ENCODE data around the gene ZNF664.

The ZNF664 gene

DNA sequence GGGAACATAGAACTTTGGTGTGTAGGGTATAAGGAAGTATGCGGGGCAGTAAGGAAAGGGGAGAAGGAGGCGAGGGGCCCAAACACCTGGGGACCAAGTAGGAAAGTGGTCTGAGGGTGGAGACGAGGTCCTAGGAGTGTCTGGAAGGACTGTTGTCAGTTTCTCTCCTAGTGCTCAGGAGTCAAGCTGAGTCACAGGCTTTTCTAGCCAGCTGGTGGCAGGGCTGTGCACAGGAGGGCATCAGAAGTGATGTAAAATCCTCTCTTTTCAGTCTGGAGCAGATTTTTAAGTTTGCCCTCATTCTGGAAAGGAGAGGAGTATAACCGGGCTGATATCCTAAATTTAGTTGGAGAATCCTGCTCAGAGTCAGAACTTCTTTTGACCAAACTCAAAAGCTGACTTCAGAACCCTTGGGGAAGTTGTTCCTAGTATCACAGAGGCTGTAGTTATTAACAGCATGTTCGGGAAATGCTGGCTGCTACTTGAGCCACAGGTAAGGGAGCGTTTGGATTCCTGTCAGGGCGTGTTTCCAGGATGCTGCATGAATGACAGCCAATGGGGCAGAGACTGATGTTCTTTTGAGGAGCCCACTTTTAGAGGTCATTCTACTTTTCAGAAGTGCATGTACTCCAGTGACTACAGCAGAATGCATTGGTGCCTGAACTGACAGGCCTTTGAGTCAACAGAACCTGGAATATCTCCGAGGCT lies 19.3 kb downstream of the ZNF664 start:
- DNase-seq: no peak

DNA sequence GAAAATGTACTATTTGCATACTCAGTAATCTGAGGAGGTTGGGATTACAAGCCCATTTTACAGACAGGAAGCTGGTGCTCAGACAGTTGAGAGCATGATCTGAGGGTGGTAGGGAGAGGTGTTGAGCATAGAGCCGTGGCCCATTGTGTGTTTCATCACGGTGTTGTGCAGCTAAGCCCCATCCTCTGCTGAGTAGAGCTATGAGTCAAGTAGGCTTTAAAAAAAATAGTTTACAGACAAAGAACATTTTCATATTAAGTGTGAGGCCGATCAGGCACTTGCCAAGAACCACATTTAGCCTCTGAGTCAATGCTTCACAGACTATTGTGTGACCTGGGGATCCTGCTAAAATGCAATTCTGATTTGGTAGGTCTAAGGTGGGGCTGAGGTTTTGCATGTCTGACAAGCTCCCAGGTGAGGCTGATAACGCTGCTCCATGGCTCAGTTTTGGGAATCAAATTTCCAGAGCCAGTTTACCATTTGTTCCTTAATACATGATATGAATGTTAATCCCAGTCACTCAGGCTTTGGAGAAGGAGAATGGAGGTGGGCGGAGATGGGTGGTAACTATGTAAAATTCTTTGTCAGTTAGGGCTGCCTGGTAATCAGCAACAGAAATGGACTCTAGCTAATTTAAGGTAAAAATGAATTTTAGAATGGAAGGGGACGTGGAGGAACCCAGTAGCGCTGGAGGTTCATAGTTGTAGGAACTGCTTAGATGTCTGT lies 22.2 kb downstream of the ZNF664 start:
- DNase-seq: no peak

DNA sequence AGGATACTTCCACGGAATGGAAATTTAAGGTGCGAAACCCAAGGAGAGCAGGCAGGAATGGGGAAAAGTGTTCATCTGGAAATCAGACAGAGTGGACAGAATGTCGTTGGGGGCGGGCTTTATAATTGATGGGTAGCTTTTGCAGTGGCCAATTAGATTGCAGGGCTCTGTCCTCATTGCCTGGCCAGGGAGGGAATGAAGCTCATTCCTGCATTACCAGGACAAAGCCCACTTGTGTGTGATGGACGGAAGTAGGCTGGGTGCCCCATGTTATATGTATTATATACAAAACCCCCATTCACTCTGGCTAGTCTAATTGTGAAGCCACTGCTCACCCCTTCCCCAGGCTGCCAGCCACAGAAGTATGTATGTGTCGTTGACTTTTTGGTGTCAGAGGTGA lies 23.6 kb downstream of the ZNF664 start:
- DNase-seq: no peak

DNA sequence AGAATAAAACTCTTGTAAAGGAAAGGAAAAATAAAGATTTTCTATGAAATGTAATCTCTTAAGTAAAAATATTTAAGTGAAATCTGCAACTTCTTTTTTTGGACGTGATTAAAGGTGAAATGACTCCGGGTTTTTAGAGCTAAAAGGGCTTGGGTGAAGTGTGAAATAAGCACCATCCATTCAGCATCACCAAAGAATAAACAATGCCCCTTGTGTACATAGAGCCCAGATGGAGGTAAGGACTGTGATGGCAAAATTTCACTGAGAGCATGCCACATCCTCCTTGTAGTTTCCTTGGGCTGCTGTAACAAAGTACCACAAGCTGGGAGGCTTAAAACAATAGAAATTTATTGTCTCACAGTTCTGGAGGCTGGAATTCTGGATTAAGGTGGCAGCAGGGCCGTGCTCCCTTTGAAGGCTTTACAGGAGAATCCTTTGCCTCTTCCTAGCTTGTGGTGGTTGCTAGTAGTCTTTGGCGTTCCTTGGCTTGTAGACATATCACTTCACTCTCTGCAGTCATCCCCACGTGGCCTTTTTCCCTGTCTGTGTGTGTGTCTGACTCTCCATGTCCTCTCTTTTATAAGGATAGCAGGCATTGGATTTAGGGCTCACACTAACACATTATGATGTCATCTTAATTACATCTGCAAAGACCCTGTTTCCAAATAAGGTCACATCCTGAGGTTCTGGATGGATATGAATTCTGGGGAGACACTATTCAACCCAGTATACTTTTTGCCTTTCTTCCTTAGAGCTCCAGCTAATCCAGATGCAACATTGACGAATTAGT lies 24.2 kb downstream of the ZNF664 start:
- no peak for DNase-seq

DNA sequence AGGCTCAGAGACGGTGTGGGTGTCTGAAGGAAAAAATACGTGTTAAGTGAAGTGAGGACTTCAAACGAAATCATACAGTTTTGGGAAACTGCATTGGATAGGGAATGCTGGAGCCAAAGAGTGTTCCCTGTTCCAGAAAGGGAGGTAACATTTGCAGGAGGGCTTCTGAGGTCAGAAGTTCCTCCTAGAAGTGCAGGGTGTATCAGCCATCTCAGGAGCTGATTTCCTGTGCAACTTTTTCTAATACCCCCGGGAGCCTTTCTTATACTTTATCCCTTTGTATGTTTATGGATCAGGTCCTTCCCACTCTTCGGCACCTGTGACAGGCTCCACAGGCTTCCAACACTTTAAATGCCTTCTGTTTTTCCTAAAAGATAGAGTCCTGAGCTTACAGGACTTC lies 24.9 kb downstream of the ZNF664 start:
- no peak for DNase-seq

DNA sequence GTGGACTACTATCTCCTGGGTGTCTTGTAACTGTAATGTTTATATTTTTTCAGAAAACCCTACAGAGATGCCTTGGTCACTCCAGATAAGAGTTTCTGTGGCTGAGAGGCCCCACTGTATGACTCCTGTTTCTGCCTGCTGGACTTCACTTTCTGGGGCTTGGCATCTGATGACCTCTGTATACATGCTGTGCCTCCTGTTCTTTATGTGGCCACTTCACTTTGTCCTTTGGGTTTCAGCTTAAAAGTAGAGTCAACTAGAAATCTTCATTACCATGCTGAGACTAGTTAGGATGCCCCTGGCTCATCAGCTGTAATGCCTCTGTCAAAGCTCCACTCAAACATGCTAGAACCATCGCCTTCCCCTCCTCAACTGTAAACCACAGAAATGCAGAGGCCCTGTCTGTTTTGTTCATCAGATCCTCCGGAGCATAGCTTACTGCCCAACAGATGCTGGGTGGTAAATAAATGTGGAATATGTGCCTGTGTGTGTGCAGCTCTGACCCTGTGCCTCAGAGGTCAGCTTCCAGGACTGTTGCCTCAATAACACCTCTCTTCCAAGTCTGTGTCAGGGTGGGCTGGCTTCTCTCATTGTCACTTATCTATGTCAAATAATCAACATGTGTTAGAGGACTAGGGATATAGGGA lies 25.5 kb downstream of the ZNF664 start:
- no peak for DNase-seq

DNA sequence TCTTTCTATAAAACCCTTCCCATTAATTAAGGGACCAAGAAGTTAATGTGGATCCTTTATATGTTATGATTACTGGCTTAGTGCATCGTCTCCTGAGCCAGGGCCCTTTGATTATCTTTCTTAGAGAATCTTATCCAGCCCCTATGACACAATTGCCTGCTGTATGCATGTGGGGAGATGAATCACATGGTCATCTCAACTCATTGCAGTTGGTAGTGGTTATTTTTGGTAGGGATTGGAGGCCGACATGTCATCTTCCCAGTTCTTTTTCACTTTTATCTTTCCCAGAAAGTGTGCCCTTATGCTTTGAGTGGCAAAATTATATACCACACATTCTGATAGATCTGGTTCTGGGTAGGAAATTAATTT lies 26.0 kb downstream of the ZNF664 start:
- no peak for DNase-seq

DNA sequence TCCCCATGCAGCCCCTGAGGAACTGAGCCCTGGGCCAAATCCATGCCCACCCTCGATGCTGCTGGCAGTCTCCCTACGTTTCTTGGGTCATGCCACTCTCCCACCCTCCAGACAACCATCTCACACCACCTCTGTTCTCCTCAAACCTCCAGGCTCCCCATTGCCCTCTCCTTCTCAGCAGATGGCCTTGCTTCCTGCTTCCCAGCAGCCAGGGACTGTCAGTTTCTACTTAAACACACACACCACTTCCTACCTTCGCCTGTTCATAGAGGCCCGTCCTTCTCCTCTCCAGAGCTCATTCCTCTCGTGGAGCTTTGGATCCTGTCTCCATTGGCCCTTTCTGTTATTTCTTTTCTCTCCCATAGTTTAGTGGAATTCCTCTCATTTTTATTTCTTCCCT lies 27.1 kb downstream of the ZNF664 start:
- no peak for DNase-seq

DNA sequence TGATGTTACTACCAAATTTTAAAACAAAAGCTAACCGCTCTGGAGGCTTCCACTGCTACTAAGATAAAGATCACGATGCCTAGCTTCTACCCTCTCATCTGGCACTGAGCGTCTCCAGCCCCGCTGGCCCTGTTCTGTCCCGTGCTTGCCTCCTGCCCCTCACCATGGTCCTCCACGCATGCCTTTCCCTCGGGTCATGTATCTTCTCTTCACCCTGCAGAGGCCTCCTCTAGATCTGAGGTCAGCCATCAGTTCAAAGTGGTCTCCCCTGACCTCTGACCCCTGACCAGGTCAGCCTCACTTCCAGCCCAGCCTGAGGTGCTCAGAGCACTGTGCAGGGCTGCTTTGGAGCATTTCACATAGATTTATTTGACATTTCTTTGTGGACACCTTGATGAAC lies 28.3 kb downstream of the ZNF664 start:
- no peak for DNase-seq

DNA sequence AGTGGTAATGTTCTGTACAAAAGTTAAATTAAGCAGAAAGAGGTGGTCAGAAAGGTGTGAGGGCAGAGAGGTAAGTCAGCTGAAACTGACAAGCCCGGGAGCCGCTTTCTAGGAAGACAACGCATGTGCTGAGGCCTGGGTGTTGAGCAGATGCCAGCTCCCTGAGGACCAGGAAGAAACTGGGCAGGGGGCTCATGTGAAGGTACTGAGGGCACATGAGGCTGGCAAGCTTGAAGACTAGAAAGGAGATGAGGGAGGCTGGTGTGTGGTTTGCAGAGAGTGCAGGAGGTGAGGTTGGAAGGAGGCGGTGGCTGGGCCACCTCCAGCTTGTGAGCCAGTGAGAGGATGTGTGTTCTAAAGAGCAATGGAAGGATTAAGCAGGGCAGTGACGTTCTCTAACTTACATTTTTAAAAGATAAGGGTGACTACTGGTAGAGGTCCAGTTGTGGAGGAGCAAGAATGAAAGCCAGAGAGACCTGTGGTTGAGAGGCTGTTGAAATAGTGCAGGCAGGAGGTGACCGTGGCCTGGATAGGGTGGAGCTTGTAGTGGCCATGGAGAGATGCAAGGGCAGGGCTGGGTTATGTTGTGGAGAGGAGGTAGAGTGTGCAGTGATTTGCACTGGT lies 29.1 kb downstream of the ZNF664 start:
- DNase-seq: no peak

DNA sequence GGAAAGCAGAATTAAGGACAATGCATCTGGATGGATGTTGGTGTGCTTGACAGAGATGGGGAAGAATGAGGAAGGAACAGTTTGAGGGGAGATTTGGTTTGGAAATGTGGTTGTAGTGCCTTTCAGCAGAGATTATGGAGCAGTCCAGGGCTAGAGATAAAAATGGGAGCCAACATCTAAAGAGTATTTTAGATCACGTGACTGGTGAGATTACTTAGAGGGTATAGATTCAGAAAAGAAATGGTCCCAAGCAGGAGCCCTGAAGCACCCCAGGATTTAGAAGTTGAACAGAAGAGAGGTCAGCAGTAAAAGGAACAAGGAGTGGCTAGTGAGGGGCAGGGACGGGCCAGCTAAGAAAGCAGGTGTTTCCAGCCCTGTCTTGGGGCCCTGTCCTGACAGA lies 29.6 kb downstream of the ZNF664 start:
- no peak for DNase-seq

DNA sequence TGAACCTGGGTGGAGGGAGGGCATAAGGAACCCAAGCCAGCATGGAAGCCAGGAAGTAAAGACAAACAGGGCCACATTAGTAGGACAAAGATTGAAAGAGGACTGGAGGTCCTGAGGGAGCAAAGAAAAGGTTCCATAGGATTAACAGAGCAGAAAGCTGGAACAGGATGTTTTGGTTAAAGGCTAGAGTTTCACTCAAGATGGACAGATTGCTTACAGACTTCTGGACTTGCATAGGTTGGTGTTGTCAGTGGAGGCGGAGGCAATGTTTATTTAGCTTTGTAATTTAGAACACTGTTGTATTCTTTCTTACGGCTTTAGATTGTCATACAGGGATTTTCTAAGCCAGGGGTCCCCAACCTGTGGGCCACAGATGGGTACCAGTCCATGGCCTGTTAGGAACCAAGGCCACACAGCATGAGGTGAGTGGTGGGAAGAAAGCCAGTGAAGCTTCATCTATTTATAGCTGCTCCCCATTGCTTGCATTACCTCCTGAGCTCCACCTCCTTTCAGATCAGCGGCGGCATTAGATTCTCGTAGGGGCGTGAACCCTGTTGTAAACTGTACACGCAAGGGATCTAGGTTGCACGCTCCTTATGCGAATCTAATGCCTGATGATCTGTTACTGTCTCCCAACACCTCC lies 31.3 kb downstream of the ZNF664 start:
- no peak for DNase-seq

DNA sequence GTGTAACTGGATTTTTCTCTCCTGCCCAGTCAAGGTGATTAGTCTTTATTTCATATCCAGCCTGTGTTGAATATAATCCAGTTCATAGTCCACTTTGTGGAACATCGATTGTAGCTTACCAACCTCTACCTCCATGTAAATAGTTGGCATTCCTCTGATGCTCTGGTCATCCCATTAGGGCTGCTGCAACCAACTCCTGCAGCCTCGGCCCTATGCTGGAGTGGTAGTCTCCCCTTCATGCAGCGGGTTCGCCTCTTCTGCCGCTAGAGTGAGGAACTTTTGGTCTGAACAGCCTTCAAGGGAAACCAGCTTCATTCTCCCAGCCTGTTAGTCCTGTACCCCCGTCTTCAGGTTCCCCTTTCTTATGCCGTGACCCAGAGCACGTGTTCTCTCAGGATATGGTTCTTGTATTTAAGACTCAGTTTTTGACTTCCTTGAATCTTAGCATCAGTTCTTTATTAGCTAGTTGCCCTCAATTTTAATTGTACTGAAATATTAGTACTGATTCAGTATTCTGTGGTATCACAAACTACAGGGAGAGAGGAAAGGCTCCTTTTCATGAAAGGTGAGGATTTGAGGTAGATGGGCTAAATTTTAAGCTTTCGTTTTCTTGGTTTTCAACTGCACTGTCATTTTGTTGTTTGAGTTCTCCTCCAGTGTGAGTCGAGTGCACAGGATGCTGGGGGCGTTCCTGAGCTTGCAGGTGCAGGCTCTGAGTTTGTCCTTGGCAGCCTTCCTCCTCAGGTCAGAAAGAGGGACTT lies 33.2 kb downstream of the ZNF664 start:
- peak; percentile 7 for DNase-seq

DNA sequence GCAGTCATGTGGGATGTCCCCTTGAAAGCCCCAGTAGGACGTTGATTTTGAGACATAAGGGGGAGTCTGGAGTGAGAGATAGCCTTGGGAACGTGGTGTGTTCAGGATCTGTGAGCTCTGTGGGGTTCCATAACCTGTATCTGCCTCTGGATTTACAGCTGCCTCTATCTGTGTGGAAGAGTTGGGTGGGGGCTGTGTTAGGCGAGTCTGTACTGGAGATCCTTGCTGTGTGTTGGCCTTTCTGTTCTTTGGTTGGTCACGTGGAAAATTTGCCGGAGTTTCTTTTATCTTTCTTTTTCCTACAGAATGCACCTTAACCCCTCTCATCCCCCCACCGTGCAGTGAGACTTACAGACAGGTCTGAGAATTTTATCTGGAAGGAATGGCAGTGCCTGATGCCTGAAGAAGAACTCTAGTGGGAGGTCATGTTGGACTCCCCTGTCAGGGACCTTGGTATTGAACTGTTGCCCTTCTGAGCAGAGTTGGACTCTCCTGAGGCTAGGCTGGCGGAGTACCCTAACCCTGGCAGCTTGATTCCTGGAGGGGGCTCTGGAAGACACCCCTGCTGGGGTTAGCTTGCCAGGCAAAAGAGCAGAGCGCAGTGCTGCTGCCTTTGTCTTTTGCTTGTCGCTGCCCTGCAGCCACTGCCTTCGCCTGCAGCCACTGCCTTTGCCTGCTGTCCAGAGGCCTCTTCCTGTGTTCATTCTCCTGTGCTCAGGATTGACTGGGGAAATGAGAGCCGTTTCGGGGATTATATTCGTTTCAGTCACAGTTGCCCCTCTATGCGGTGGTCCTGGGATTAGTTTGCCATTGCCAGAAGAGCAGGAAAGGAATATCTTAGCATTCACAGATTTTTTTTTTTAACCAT lies 34.1 kb downstream of the ZNF664 start:
- DNase-seq: no peak

DNA sequence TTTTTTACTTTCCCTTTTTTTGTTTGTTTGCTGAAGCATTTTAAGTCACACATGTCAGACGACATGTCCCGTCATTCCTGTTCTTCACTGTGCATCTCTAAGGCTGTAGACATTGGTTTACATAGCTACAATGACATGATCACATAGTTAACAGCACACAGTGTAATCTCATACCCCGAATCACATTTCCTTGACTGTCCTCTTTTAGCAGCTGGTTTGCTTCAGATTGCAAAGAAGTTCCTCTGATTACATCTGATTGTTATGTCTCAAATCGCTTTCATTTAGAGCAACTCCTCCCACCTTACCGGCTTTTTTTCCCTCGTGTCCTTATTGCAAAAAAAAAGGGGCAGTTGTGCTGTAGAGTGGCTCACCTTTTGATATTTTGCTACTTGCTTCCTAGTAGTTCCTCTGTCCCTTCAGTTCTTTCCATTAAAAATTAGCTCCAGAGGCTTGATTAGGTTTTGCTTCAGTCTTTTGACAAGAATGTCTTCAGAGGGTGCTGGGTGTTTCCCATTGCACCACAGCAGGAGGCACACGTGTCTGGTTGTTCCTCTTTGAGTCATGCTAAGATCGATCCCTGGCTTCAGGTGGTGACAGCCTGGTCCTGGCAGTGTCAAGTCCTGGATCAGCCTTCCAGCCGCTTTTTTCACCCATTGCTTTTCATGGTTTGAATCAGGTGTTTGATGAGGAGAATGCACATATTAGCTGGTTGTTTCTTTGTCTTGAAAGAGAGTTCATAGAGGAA lies 35.0 kb downstream of the ZNF664 start:
- no peak for DNase-seq

DNA sequence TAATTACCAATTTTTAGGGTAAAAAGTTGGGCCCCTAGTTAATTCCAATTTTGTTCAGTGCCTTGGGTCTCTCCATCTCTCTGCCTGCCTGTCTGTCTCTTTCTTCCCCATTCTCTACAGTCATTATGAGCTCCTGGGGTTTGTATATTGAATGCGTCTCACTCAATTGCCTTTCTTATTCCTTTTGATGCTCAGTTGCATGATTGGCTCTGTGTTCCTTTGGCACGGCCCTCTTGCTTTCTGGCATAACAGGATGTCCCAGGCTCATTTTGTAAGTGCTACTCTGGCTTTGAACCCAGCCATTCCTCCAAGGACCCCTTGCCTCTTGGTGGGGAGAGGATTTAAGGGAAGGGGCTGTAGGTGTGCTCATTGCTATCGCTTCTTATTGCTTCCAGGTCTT lies 35.6 kb downstream of the ZNF664 start:
- DNase-seq: no peak

DNA sequence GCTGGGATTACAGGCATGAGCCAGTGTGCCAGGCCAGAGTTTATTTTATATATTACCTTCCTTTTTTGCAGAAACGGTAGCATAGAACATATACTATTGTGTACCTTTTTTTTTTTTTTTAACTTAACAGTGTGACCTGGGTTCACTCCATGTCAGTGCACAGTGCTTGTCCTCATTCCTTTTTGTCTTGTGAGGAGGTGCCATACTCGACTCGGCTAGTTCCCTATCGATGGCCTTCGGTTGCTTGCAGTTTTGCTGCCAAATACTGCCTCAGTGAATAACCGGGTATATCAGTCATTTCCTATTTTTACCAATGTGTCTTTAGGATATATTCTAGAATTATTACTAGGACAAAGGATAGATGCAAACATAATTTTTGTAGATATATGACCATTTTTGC lies 36.8 kb downstream of the ZNF664 start:
- no peak for DNase-seq

DNA sequence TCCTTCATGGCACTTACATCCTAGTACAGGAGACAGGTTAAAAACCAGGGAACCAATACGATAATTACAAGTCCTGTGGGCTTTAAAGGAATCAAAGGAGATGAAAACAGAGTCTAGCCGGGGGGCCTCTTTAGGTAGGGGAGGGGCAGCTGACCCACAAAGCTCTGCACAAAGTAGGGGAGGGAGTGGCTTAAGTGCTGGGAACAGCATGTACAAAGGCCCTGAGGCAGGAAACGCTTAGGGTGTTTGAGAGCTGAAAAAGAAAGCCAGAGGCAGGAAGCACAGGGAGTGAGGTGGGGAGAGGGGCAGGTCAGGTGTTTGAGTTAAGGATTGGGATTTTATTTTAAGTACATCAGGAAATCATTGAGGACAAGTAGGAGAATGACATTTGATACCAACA lies 37.7 kb downstream of the ZNF664 start:
- no peak for DNase-seq

DNA sequence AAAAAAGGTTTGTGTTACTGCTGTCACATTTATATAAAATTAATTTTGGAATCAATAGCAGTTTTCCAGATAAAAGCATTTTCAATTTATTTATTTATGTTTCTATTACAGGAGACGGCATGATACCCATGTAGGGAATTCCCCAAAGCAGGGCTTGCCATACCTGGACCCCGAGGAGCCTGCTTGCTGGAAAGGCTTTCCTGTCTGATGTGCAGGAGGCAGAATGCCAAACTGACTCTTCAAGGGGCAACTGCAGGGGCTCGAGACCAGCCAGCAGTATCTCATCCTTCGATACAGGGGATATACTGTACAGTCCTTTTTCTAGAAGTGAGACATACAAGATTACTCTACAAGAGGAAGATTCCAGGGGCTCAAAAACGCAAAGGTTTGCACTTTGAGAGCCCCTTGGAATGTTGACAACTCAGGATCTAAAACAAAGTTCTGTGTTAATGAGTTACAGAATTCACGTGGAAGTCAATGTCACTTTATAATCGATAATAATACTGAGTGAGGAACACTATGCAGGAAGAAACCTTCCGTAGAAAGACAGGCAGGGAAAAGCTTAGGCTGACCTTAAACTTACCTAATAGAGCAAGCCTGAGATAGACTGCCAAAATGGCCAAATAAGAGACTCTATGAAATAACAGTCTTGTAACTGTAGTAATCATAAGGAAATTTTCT lies 38.6 kb downstream of the ZNF664 start:
- no peak for DNase-seq
